IgD-negative memory B cell (primary cell): ENCODE measurements around the gene FLNB. TPM values are rescaled to one million over a fixed set of nuclear protein-coding genes. Genes with fewer than 3 reads are reported as not detected.

ENCODE experiments used
- H3K27ac Mint-ChIP-seq, 3 donors: one replicate each; pipeline ENCODE4 v1.8.0; 2020 to 2022; ENCODE audit warnings: mild to moderate bottlenecking in 3 of 3, mixed read lengths in 3 of 3, moderate library complexity in 1 of 3
- H3K27me3 Mint-ChIP-seq: one replicate; pipeline ENCODE4 v1.8.0; 2021; ENCODE audit warnings: mixed read lengths
- H3K36me3 Mint-ChIP-seq: one replicate; pipeline ENCODE4 v1.8.0; 2020; ENCODE audit warnings: mild to moderate bottlenecking, mixed read lengths
- H3K4me1 Mint-ChIP-seq, 3 donors: one replicate each; pipeline ENCODE4 v1.8.0; 2020 to 2022; ENCODE audit warnings: mixed read lengths in 3 of 3, mild to moderate bottlenecking in 1 of 3
- H3K4me3 Mint-ChIP-seq, 4 donors: one replicate each; pipeline ENCODE4 v1.8.0; 2020 to 2022; ENCODE audit warnings: mild to moderate bottlenecking in 4 of 4, mixed read lengths in 4 of 4, moderate library complexity in 3 of 4
- H3K9me3 Mint-ChIP-seq, 3 donors: one replicate each; pipeline ENCODE4 v1.8.0; 2020 to 2021; ENCODE audit warnings: mixed read lengths in 3 of 3, mild to moderate bottlenecking in 1 of 3
- polyA plus RNA-seq: library from polyadenylated mRNA; unstranded; fragments of 300-500 nt; fragmentation: Illumina TruSeq; gene quantifications from one replicate; pipeline ENCODE4 v1.2.3, GENCODE V29; 2021

The FLNB gene
- polyA plus RNA-seq, 1 donor from 2014 or later = 19.7 TPM

DNA sequence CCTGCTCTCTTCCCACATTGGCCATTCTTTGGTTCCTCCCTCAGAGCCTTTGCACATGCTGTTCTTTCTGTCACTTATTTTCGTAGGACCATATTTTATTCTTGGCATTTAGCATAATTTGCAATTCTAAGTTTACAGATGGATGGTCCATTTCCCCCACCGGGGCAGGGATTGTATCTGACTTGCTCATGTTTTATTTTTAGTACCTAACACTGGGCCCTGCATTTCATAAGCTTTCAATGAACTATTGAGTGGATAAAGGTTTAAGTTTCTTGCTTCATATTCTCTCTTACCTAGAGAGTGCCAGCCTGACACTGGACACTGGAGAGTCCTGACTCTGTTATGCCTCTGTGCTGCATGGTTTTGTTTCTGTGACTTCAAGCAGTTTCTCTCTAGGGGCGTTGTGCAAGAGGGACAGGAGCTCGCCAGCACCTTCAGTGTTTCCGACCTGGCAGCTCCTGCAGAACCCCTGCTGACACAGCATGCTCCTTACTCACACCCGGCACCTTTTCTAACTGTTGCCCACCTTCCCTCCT lies 87.4 kb downstream of the FLNB start:
- Mint-ChIP-seq H3K36me3 (peaks cover 14% of the 10 kb centered on the region), H3K4me3 (no peak overlapping the region), H3K4me1 (peaks cover 2 to 3% (median 3%) of the 10 kb centered on the region in 3 donors), H3K27ac (peak overlapping the region in 1 of 3 donors; percentile 86), H3K27me3 (no peaks in the 10 kb centered on the region), H3K9me3 (no peaks in the 10 kb centered on the region)

DNA sequence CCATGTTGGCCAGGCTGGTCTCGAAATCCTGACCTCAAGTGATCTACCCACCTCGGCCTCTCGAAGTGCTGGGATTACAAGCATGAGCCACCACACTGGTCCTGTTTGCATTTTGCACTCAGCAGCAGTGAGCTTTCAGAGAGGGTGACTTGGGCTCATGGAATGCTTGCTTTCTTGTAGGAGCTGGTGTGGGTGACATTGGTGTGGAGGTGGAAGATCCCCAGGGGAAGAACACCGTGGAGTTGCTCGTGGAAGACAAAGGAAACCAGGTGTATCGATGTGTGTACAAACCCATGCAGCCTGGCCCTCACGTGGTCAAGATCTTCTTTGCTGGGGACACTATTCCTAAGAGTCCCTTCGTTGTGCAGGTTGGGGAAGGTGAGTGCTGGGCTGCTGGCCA lies 90.3 kb downstream of the FLNB start:
- Mint-ChIP-seq H3K9me3 (no peaks in the 10 kb centered on the region), H3K4me3 (no peak overlapping the region), H3K27me3 (no peaks in the 10 kb centered on the region), H3K36me3 (peaks cover 15% of the 10 kb centered on the region), H3K4me1 (peaks cover 0 to 2% (median 0%) of the 10 kb centered on the region in 3 donors), H3K27ac (peak overlapping the region in 2 of 3 donors; percentile 19 to 67)

DNA sequence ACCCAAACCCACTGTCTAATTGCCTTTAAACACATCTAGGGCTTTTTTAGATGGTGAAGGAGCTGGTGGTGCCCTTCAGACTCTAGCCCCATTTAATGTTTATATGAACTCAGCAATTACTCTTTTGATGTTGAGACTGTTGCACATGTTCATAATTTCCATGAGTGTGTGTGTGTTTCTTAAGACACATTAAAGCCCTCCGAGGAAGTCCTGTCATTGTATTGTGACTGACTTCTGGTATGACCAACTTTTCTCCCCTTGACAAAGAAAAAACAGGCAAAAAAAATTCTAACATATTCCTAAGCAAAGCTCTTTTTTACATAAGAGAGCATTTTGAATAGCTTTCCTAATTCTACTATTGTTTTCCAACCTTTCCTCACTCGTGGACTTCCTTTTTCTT lies 91.6 kb downstream of the FLNB start:
- Mint-ChIP-seq H3K27ac (peak overlapping the region in 1 of 3 donors; percentile 87), H3K9me3 (no peaks in the 10 kb centered on the region), H3K4me1 (no peaks in the 10 kb centered on the region), H3K4me3 (no peak overlapping the region), H3K36me3 (peaks cover 15% of the 10 kb centered on the region), H3K27me3 (no peaks in the 10 kb centered on the region)

DNA sequence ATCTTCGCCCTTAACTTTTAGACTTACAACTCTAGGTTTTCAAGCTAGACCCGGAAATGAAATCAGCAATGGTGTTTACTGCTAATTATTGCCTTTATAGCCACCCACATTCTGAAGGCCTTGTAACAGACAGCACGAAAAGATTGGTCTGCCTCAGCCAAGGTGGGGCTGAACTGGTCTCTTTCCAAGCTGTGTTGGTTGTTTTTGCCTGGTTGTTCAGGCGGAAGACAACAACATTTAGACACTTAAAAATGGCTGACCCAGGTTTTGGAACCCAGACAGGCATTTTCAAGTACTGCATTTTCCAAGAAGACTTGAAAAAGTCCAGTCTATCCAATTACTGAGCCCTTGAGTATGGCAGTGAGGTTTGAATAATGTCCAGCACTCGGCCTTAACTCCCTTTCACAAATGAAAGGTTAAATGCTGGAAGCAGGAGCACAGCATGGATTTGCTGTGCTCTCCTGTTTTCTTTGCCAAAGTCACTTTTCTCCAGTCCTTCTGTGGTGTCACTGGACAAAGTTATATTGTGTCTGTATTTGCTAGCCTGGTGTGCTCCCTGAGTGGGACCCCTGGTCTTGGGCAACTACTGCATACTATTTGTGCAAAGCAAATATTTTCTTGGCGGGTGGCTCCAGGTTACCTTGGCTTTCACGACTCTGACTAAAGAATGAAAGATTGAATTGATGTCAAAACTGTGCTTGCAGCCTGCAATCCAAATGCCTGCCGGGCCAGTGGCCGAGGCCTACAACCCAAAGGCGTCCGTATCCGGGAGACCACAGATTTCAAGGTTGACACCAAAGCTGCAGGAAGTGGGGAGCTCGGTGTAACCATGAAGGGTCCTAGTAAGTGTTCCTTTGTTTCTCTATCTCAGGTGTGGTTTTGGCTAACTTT lies 93.5 kb downstream of the FLNB start:
- H3K27me3 Mint-ChIP-seq = no peaks in the 10 kb centered on the region
- H3K4me1 Mint-ChIP-seq = no peaks in the 10 kb centered on the region
- no peaks in the 10 kb centered on the region for H3K9me3 Mint-ChIP-seq
- H3K27ac Mint-ChIP-seq = peak overlapping the region in 1 of 3 donors; percentile 28
- no peak overlapping the region for H3K4me3 Mint-ChIP-seq
- H3K36me3 Mint-ChIP-seq = peaks cover 18% of the 10 kb centered on the region

DNA sequence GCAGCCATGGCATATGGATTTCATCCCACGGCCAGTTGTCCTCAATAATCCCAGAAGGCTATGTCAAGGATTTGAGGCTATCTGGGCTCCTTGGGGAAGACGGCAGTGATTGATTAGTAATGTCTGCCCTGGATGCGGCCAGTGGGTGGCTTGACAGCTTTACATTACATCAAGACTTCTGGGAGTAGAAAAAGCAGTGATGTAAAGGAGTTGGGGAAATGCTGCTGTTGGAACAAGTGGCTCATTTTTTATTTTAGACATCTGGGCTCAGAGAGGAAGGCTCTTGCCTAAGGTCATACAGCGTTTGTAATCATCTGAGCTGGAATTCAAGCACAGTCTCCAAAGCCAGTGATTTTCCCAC lies 94.1 kb downstream of the FLNB start:
- Mint-ChIP-seq H3K27me3 (no peaks in the 10 kb centered on the region), H3K4me1 (no peaks in the 10 kb centered on the region), H3K36me3 (peaks cover 18% of the 10 kb centered on the region), H3K9me3 (no peaks in the 10 kb centered on the region), H3K4me3 (no peak overlapping the region), H3K27ac (no peak overlapping the region)

DNA sequence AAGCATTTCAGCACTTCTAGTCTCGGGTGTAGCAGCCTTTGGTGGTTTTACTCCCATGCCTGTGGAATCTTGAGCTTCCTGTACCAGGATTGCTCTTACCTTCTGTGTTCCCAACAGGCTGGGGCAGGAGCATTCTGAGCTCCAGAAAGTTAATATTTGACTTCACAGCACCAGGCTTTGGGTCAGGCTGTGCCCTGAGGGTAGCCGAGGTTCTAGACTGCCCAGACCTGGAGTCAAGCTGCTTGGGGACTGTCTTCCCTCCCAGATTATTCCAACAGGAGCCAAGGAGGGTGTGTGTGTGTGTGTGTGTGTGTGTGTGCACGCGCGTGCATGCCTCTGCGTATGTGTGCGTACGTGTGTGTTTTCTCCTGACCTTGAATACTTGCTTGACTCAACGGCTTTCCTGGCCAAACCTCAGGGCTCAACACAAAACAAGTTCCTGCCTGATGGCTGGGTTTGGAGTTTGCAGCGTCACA lies 94.8 kb downstream of the FLNB start:
- no peaks in the 10 kb centered on the region for H3K27me3 Mint-ChIP-seq
- H3K9me3 Mint-ChIP-seq = no peaks in the 10 kb centered on the region
- no peak overlapping the region for H3K4me3 Mint-ChIP-seq
- H3K27ac Mint-ChIP-seq = no peak overlapping the region
- H3K4me1 Mint-ChIP-seq = no peaks in the 10 kb centered on the region
- peaks cover 19% of the 10 kb centered on the region for H3K36me3 Mint-ChIP-seq

DNA sequence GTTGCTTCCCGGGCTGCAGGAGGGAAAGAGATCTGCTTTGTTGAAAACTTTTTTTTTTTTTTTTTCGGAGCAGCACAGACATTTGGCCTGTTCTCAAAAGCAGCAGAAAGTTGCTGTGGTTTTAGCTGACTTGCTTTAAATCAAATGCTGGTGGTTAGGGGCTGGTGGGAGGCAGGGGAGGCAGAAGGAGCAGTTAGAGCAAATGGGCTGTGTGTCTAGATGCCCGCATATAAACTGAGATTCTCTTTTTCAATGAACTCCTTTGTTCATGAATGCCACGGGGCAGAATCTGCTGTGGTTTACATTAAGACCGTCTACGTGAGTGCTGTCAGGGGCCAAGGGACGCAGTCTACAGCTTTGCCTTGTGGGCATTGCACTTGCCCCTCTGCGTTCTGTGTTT lies 95.9 kb downstream of the FLNB start:
- no peaks in the 10 kb centered on the region for H3K4me1 Mint-ChIP-seq
- peaks cover 20% of the 10 kb centered on the region for H3K36me3 Mint-ChIP-seq
- H3K9me3 Mint-ChIP-seq = no peaks in the 10 kb centered on the region
- H3K4me3 Mint-ChIP-seq = no peak overlapping the region
- H3K27ac Mint-ChIP-seq = no peak overlapping the region
- no peaks in the 10 kb centered on the region for H3K27me3 Mint-ChIP-seq

DNA sequence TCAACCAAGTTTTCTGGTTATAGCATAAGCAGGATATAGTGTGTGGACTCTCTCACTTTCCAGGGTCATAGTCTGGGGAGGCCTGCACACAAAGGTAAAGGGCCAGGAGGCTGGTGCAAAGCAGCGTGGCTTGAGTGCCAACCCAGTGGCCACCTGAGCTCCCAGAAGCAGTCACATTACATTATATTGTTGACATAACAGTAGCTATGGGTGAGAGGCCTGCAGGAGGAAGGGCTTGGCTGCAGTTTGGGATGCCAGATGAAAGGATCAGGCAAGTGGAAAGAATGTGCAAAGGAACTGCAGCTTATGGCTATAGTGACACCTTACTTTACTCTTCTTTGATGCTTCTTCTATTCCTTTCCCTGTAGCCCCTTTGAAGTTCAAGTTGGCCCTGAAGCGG lies 96.5 kb downstream of the FLNB start:
- no peaks in the 10 kb centered on the region for H3K27me3 Mint-ChIP-seq
- H3K9me3 Mint-ChIP-seq = no peaks in the 10 kb centered on the region
- H3K4me3 Mint-ChIP-seq = no peak overlapping the region
- peaks cover 26% of the 10 kb centered on the region for H3K36me3 Mint-ChIP-seq
- no peak overlapping the region for H3K27ac Mint-ChIP-seq
- no peaks in the 10 kb centered on the region for H3K4me1 Mint-ChIP-seq

DNA sequence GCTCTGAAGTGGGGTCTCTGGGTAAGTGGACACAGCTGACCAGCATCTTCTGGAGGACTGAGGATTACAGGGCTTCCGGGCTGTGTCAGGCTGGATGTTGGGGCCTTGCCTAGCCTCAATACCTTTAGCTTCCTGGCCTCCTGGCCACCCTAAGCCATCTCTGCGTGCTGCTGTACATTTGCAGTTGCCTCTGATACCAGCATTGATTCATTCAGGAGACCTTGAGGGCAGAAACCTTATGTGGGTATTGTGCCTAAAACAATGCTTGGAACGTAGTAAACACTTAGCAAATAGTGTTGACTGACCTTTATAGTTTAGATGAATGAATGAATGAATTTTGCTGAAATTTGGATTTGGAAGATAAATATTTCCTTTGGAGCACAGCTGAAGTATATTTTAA lies 97.0 kb downstream of the FLNB start:
- no peak overlapping the region for H3K4me3 Mint-ChIP-seq
- no peaks in the 10 kb centered on the region for H3K9me3 Mint-ChIP-seq
- peaks cover 27% of the 10 kb centered on the region for H3K36me3 Mint-ChIP-seq
- no peaks in the 10 kb centered on the region for H3K27me3 Mint-ChIP-seq
- H3K4me1 Mint-ChIP-seq = no peaks in the 10 kb centered on the region
- no peak overlapping the region for H3K27ac Mint-ChIP-seq

DNA sequence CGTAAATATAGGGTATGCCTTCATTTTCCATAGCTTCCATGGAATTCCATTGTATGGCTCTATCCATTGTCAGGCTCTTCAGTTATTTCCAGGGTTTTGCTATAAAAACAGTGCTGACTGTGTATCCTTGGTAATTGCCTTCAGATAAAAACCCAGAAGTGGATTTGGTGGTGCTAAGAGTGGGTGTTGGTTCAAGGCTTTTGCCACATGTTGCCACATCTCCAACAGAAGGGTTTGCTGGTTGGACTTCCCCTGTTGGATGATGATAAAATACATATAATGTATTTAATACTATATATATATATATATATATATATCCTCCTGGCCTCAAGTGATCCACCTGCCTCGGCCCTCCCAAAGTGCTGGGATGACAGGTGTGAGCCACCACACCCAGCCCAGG lies 97.8 kb downstream of the FLNB start:
- H3K9me3 Mint-ChIP-seq = no peaks in the 10 kb centered on the region

DNA sequence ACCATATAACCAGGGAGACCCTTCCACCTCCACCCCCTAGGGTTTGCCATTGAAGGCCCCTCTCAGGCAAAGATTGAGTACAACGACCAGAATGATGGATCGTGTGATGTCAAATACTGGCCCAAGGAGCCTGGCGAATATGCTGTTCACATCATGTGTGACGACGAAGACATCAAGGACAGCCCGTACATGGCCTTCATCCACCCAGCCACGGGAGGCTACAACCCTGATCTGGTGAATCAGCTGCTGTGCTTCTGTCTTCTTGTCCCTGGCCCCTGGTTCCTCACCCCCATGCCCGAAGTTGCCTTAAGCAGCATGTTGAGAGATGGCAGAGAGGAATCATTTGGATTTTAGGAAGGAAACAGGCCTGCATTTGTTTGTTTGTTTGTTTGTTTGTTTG lies 98.4 kb downstream of the FLNB start:
- H3K27ac Mint-ChIP-seq = peak overlapping the region in 1 of 3 donors; percentile 22

More for the DNA sequence above, 97.8 kb downstream of the FLNB start:
- no peak overlapping the region for H3K27ac Mint-ChIP-seq
- peaks cover 26% of the 10 kb centered on the region for H3K36me3 Mint-ChIP-seq
- H3K4me3 Mint-ChIP-seq = no peak overlapping the region
- H3K4me1 Mint-ChIP-seq = peaks cover 0 to 4% (median 2%) of the 10 kb centered on the region in 3 donors
- no peaks in the 10 kb centered on the region for H3K27me3 Mint-ChIP-seq

DNA sequence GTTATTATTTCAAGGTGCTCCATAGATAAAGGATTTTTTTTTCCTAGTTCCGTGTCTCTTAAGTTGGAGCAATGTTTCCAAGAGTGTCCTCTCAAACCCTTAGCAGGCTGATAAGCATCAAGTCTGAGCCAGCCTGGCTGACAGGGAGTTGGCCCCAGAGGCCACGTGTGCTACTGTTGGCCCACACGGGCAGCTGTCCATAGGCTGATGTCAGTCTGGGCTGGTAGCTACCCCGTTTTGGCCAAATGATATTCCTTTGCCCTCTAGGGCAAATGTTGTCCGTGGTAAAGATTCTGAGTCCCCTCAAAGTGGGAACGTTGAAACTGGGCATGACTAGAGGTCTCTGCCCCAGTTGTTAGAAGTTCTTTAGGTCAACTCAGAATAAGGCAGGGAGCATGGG lies 99.4 kb downstream of the FLNB start:
- Mint-ChIP-seq H3K4me3 (no peak overlapping the region), H3K9me3 (no peaks in the 10 kb centered on the region), H3K27me3 (no peaks in the 10 kb centered on the region), H3K4me1 (peaks cover 15 to 19% (median 15%) of the 10 kb centered on the region in 3 donors), H3K27ac (peak overlapping the region in 1 of 3 donors; percentile 22), H3K36me3 (peaks cover 32% of the 10 kb centered on the region)

More for the DNA sequence above, 98.4 kb downstream of the FLNB start:
- H3K4me1 Mint-ChIP-seq = peaks cover 5 to 9% (median 7%) of the 10 kb centered on the region in 3 donors
- H3K36me3 Mint-ChIP-seq = peaks cover 28% of the 10 kb centered on the region
- no peaks in the 10 kb centered on the region for H3K27me3 Mint-ChIP-seq
- H3K4me3 Mint-ChIP-seq = no peak overlapping the region
- H3K9me3 Mint-ChIP-seq = no peaks in the 10 kb centered on the region

DNA sequence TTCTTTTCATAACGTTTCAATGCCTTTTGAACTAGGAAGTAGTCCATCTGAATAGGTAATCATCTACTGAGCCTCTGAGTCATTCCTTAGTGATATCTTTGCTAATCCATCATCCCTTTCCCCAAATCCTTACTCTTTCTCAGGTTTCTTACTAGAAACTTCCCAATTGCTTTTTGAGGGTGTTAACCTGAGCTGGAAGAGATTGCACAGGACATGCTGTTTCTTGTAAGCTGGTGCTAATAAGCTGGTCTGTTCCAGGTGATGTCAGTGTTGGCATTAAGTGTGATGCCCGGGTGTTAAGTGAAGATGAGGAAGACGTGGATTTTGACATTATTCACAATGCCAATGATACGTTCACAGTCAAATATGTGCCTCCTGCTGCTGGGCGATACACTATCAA lies 101.5 kb downstream of the FLNB start:
- Mint-ChIP-seq H3K4me1 (peaks cover 26 to 29% (median 27%) of the 10 kb centered on the region in 3 donors), H3K36me3 (peaks cover 37% of the 10 kb centered on the region), H3K4me3 (no peak overlapping the region), H3K27me3 (no peaks in the 10 kb centered on the region), H3K9me3 (no peaks in the 10 kb centered on the region), H3K27ac (peak overlapping the region in 1 of 3 donors; percentile 47)

DNA sequence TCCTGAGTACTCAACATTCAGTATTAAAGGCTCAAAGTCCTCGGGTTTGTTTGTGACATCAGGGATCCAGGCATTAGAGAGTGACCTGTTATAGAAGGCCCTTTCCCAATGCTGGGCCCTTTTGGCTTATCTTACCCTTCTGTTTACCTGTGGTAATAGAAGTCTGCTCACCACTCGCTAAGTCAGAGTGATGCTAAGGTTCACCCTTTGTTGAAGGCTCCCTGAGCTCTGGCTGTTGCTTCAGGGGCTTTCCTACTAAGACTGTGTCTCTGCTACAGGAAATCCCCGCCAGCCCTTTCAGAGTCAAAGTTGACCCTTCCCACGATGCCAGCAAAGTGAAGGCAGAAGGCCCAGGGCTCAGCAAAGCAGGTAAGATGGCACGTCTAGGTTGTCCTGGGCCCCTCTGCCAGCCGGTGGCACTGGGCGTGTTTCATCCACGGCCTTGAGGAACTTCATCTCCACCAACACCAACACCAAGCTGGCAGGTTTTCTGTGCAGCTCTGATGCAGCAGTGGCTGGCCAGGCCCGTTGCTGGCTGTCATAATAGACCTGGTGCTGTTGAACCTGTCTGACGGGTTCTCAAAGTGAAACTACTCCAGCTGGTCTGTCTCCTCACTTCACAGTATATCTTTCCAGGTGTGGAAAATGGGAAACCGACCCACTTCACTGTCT lies 103.4 kb downstream of the FLNB start:
- Mint-ChIP-seq H3K36me3 (peaks cover 29% of the 10 kb centered on the region), H3K27ac (peak overlapping the region; percentile 78 to 94 (median 91)), H3K4me3 (peak overlapping the region; percentile 14 to 72 (median 41)), H3K27me3 (no peaks in the 10 kb centered on the region), H3K4me1 (peaks cover 43 to 47% (median 43%) of the 10 kb centered on the region in 3 donors), H3K9me3 (no peaks in the 10 kb centered on the region)

DNA sequence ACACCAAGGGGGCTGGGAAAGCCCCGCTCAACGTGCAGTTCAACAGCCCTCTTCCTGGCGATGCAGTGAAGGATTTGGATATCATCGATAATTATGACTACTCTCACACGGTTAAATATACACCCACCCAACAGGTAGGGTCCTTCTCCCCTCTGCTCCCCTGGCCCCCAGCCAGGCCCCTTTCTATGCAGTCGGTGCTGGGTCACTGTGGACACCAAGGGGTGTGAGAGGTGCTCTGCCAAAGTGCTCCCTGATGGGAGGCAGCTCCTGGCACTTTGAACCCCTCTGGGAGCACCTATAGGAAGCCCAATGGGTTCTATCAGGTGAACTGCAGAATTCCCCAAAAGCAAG lies 103.9 kb downstream of the FLNB start:
- peaks cover 49 to 52% (median 49%) of the 10 kb centered on the region in 3 donors for H3K4me1 Mint-ChIP-seq
- no peaks in the 10 kb centered on the region for H3K27me3 Mint-ChIP-seq
- H3K9me3 Mint-ChIP-seq = no peaks in the 10 kb centered on the region
- peak overlapping the region; percentile 78 to 94 (median 91) for H3K27ac Mint-ChIP-seq
- peaks cover 29% of the 10 kb centered on the region for H3K36me3 Mint-ChIP-seq
- H3K4me3 Mint-ChIP-seq = peak overlapping the region in 3 of 4 donors; percentile 21 to 70 (median 61)
